ENCODE results near the gene NUP188.

Gene NUP188

DNA sequence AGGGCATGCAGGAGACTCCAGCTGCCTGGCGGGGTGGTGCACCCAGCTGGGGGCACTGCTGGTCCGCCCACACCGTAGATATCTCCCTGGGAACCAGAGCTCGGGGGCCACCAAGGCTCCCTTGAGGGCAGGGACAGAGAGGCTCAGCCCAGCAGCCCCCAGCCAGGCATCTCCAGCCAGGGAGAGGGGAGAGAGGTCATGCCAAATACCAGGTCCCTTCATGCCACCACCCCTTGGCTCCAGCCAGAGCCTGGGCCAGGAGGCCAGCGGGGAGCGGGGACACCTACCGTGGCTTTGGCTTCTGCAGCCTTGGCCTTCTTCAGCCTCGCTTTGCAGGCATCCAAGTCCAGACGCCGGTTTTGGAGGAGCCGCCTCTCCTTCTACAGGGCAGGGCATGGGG, 66.6 kb downstream of the NUP188 start:
- H3K36me3 ChIP-seq = peaks cover 56 to 91% (median 58%) of the 10 kb centered on the region in 3 donors
- no peaks in the 10 kb centered on the region for H3K9me3 ChIP-seq
- H3K4me3 ChIP-seq = no peak overlapping the region
- no peak for TF ChIP-seq CTCF (IDR thresholded peaks at IDR 0.05)
- no peaks in the 10 kb centered on the region for H3K27me3 ChIP-seq
- no peaks in the 10 kb centered on the region for H3K4me1 ChIP-seq
- no peak for DNase-seq
- H3K27ac ChIP-seq = no peak overlapping the region
- intact Hi-C loops (cut with DNase I; ENCODE audit: low total_unique reads) = no loop called here

GRCh38 chr9:129014608-129015007, 67.1 kb downstream of the NUP188 start:
- no peak for TF ChIP-seq CTCF (IDR thresholded peaks at IDR 0.05)
- no peaks in the 10 kb centered on the region for H3K27me3 ChIP-seq
- no peaks in the 10 kb centered on the region for H3K9me3 ChIP-seq
- no peak overlapping the region for H3K27ac ChIP-seq
- no peak for DNase-seq
- no peaks in the 10 kb centered on the region for H3K4me1 ChIP-seq
- peaks cover 51 to 91% (median 56%) of the 10 kb centered on the region in 3 donors for H3K36me3 ChIP-seq
- no peak overlapping the region for H3K4me3 ChIP-seq
- intact Hi-C loops (cut with DNase I; ENCODE audit: low total_unique reads) = no loop called here

GRCh38 chr9:129021091-129021490, 73.6 kb downstream of the NUP188 start:
- intact Hi-C loops (cut with DNase I; ENCODE audit: low total_unique reads) = loop anchor here (10.0 kb wide), 1 partner anchor 166 kb away; no protein-coding TSS in a partner anchor

GRCh38 chr9:129022037-129022436, 74.5 kb downstream of the NUP188 start:
- no peak for DNase-seq
- Histone ChIP-seq H3K4me3 (no peak overlapping the region), H3K27me3 (no peaks in the 10 kb centered on the region), H3K27ac (no peak overlapping the region), H3K9me3 (no peaks in the 10 kb centered on the region), H3K4me1 (peaks cover 0 to 26% (median 14%) of the 10 kb centered on the region in 4 donors), H3K36me3 (peaks cover 4 to 39% (median 8%) of the 10 kb centered on the region in 3 donors)
- no peak for TF ChIP-seq CTCF (IDR thresholded peaks at IDR 0.05)
- intact Hi-C loops (cut with DNase I; ENCODE audit: low total_unique reads) = loop anchor here (10.0 kb wide), 1 partner anchor 167 kb away; no protein-coding TSS in a partner anchor

More at GRCh38 chr9:129021091-129021490, 73.6 kb downstream of the NUP188 start:
- peaks cover 0 to 17% (median 4%) of the 10 kb centered on the region in 4 donors for H3K4me1 ChIP-seq
- TF ChIP-seq CTCF (IDR thresholded peaks at IDR 0.05) = no peak
- H3K27ac ChIP-seq = no peak overlapping the region
- peaks cover 4 to 42% (median 8%) of the 10 kb centered on the region in 3 donors for H3K36me3 ChIP-seq
- H3K4me3 ChIP-seq = no peak overlapping the region
- no peaks in the 10 kb centered on the region for H3K27me3 ChIP-seq
- no peak for DNase-seq
- no peaks in the 10 kb centered on the region for H3K9me3 ChIP-seq

GRCh38 chr9:129023036-129023907, 75.8 kb downstream of the NUP188 start:
- no peak overlapping the region for H3K27ac ChIP-seq

More at GRCh38 chr9:129023036-129023907, 75.8 kb downstream of the NUP188 start:
- intact Hi-C loops (cut with DNase I; ENCODE audit: low total_unique reads) = loop anchor here (10.0 kb wide), 1 partner anchor 168 kb away; no protein-coding TSS in a partner anchor
- H3K4me3 ChIP-seq = no peak overlapping the region
- H3K4me1 ChIP-seq = peaks cover 0 to 34% (median 20%) of the 10 kb centered on the region in 4 donors
- DNase-seq = peak in 1 of 2 donors; percentile 51
- H3K9me3 ChIP-seq = no peaks in the 10 kb centered on the region
- no peak for TF ChIP-seq CTCF (IDR thresholded peaks at IDR 0.05)
- H3K27me3 ChIP-seq = no peaks in the 10 kb centered on the region
- peaks cover 4 to 28% (median 5%) of the 10 kb centered on the region in 3 donors for H3K36me3 ChIP-seq
